ENCODE data around the gene YIPF4.

DNA sequence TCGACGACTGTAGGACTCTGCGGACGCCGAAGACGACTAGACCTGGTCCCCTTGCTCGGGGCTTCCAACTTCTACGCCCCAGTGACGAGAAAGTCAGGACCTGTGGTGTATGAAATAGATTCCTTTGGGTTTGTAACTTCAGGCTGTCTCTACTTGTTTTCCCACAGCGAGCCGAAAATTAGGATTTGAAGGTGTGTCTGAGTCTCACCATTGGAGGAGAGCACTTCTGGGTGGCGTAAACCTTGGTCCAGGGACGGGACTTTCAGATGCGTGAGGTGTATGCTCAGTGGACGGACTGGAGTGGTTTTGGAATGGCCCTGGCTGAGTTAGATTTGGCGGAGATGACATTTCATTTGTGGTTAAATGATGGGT lies 80.4 kb downstream of the YIPF4 start:
- TF ChIP-seq, protein P1, sequence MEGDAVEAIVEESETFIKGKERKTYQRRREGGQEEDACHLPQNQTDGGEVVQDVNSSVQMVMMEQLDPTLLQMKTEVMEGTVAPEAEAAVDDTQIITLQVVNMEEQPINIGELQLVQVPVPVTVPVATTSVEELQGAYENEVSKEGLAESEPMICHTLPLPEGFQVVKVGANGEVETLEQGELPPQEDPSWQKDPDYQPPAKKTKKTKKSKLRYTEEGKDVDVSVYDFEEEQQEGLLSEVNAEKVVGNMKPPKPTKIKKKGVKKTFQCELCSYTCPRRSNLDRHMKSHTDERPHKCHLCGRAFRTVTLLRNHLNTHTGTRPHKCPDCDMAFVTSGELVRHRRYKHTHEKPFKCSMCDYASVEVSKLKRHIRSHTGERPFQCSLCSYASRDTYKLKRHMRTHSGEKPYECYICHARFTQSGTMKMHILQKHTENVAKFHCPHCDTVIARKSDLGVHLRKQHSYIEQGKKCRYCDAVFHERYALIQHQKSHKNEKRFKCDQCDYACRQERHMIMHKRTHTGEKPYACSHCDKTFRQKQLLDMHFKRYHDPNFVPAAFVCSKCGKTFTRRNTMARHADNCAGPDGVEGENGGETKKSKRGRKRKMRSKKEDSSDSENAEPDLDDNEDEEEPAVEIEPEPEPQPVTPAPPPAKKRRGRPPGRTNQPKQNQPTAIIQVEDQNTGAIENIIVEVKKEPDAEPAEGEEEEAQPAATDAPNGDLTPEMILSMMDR (IDR thresholded peaks at IDR 0.05) = no peak
- no peak for TF ChIP-seq POLR2A (IDR thresholded peaks at IDR 0.05)

Data from vagina (tissue), 2 donors.